CD4-positive, alpha-beta T cell (primary cell): ENCODE measurements around the gene COL4A2. TPM values are rescaled to one million over a fixed set of nuclear protein-coding genes. Genes with fewer than 3 reads are reported as not detected.

Source experiments
- ATAC-seq: fragments of 200-7000 bp; cut with Tn5 transposase; one replicate; pipeline ENCODE4 v1.10.0; 2022; ENCODE audit warnings: mild to moderate bottlenecking; ENCODE audit not compliant: poor library complexity
- CTCF ChIA-PET: fragments of 350-600 bp; sonication (Branson Sonifier 250); formaldehyde crosslinking; loops from one replicate; lab custom pipeline; 2021; ENCODE audit warnings: antibody characterized with exemption, inconsistent platforms; lab: Charles Lee
- POLR2A ChIA-PET: fragments of 350-600 bp; sonication (Branson Sonifier 250); formaldehyde crosslinking; loops from one replicate; lab custom pipeline; 2021; ENCODE audit warnings: antibody characterized with exemption, inconsistent platforms; lab: Charles Lee
- DNase-seq, 14 experiments: peaks; one replicate each; pipeline ENCODE4 v3.0.0-alpha.2; 2013 to 2020; ENCODE audit warnings: mixed read lengths in 2 of 14
- H3K27ac ChIP-seq, 2 donors: one replicate each; pipeline versions ENCODE4 v1.5.1 to v1.7.0; 2013; ENCODE audit warnings: low read length in 2 of 2, low read depth in 1 of 2, mild to moderate bottlenecking in 1 of 2
- H3K27me3 ChIP-seq, 2 experiments: 1 replicate in 1 of 2; 2 replicates in 1 of 2; pipeline versions ENCODE4 v1.6.1 to v1.7.0; 2013; ENCODE audit warnings: low read length in 2 of 2, control low read depth in 1 of 2, mild to moderate bottlenecking in 1 of 2, moderate library complexity in 1 of 2; ENCODE audit not compliant: insufficient read depth in 2 of 2, control insufficient read depth in 1 of 2
- H3K36me3 ChIP-seq: one replicate; pipeline ENCODE4 v1.6.1; 2013; ENCODE audit warnings: low read length, control low read depth; ENCODE audit not compliant: insufficient read depth
- H3K4me1 ChIP-seq: one replicate; pipeline ENCODE4 v1.6.1; 2013; ENCODE audit warnings: low read length, control low read depth; ENCODE audit not compliant: insufficient read depth
- H3K4me3 ChIP-seq: one replicate; pipeline ENCODE4 v1.5.1; 2013; ENCODE audit warnings: mild to moderate bottlenecking, low read length, moderate library complexity
- H3K9me3 ChIP-seq, 2 experiments: 1 replicate in 1 of 2; 2 replicates in 1 of 2; pipeline versions ENCODE4 v1.6.1 to v1.7.0; 2013; ENCODE audit warnings: low read length in 2 of 2, mild to moderate bottlenecking in 2 of 2, control low read depth in 1 of 2, moderate library complexity in 1 of 2; ENCODE audit not compliant: control insufficient read depth in 1 of 2, insufficient read depth in 1 of 2
- H3K27ac Mint-ChIP-seq: one replicate; pipeline ENCODE4 v1.8.0; 2020; ENCODE audit warnings: mixed read lengths
- H3K27me3 Mint-ChIP-seq: one replicate; pipeline ENCODE4 v1.8.0; 2021; ENCODE audit warnings: mixed read lengths
- H3K36me3 Mint-ChIP-seq: one replicate; pipeline ENCODE4 v1.8.0; 2021; ENCODE audit warnings: low read depth, mixed read lengths
- H3K4me1 Mint-ChIP-seq: one replicate; pipeline ENCODE4 v1.8.0; 2021; ENCODE audit warnings: low read depth, mixed read lengths
- H3K4me3 Mint-ChIP-seq: one replicate; pipeline ENCODE4 v1.8.0; 2020; ENCODE audit warnings: mild to moderate bottlenecking, mixed read lengths
- H3K9me3 Mint-ChIP-seq: one replicate; pipeline ENCODE4 v1.8.0; 2020; ENCODE audit warnings: mixed read lengths
- intact Hi-C, 2 experiments: fragments of 100-400 bp; cut with DNase I in 1 of 2; cut with micrococcal nuclease in 1 of 2; formaldehyde crosslinking; loops; one replicate each; pipeline versions ENCODE4 v1.15.1 to v1.9.0; 2023 to 2025; cut with DNase I, micrococcal nuclease
- total RNA-seq, 174 experiments: library from RNA in 2 of 174; stranded (reverse) in 2 of 174; gene quantifications; one replicate each; pipeline ENCODE4 v1.2.3 and lab custom pipeline; 2021 to 2026
- TF ChIP-seq, protein P1 (sequence below): fragments of 200-600 bp; IDR thresholded peaks from one replicate; pipeline ENCODE4 v1.8.0; 2022; ENCODE audit warnings: antibody characterized with exemption, mild to moderate bottlenecking

Gene COL4A2
- total RNA-seq, 2 experiments from 2014 or later = not detected

DNA sequence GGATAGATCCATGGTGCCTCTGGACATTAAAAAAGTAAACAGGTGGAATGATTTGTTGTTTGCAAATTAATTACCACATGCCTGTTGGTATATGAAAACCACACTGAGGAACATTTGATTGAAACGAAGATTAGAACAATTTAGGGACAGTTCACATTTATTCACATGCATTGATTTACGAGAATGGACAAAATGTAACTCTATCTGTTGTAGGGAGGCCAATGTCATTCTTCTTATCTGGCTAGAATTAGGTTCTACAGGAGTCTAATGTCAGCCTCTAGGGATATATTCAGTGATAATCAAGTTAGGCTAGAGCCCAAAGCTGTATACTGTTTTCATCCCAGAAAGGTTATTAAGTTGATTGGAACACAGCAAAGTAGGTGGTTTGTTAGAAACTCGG is 125.4 kb downstream of the COL4A2 start:
- CTCF ChIA-PET = no interaction called here
- no peak overlapping the region for H3K27ac ChIP-seq
- POLR2A ChIA-PET = no interaction called here
- no peaks in the 10 kb centered on the region for H3K36me3 ChIP-seq
- DNase-seq (no peak), ATAC-seq (no peak)
- TF ChIP-seq, protein P1, sequence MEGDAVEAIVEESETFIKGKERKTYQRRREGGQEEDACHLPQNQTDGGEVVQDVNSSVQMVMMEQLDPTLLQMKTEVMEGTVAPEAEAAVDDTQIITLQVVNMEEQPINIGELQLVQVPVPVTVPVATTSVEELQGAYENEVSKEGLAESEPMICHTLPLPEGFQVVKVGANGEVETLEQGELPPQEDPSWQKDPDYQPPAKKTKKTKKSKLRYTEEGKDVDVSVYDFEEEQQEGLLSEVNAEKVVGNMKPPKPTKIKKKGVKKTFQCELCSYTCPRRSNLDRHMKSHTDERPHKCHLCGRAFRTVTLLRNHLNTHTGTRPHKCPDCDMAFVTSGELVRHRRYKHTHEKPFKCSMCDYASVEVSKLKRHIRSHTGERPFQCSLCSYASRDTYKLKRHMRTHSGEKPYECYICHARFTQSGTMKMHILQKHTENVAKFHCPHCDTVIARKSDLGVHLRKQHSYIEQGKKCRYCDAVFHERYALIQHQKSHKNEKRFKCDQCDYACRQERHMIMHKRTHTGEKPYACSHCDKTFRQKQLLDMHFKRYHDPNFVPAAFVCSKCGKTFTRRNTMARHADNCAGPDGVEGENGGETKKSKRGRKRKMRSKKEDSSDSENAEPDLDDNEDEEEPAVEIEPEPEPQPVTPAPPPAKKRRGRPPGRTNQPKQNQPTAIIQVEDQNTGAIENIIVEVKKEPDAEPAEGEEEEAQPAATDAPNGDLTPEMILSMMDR = no peak
- no peak overlapping the region for H3K27ac Mint-ChIP-seq
- no peaks in the 10 kb centered on the region for H3K4me1 Mint-ChIP-seq
- intact Hi-C loops = no loop called here
- peaks cover 9 to 24% of the 10 kb centered on the region in 2 experiments for H3K27me3 ChIP-seq
- H3K4me3 Mint-ChIP-seq = no peak overlapping the region
- peaks cover 0 to 5% of the 10 kb centered on the region in 2 experiments for H3K9me3 ChIP-seq
- no peak overlapping the region for H3K4me3 ChIP-seq
- no peaks in the 10 kb centered on the region for H3K36me3 Mint-ChIP-seq
- peaks cover 82% of the 10 kb centered on the region for H3K27me3 Mint-ChIP-seq
- no peaks in the 10 kb centered on the region for H3K4me1 ChIP-seq
- no peaks in the 10 kb centered on the region for H3K9me3 Mint-ChIP-seq

DNA sequence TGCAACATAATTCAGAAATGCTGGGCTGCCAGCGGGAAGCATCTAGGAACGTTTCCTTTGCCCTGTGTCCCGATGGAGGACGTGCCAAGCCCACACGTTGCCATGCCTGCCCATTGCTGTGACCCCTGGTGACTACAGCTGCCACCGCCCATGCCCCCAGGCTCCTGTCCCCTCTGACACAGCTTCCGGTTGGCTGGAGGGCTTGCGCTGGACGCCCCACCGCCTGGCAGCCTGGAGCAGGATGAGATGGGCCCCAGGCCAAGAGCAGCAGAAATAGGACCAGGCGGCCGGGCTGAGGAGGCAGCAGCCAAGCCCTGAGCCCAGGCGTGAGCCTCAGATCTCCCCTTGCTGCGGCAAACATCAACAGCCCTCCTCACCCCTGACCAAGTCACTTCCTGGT is 125.9 kb downstream of the COL4A2 start:
- peaks cover 82% of the 10 kb centered on the region for H3K27me3 Mint-ChIP-seq

GRCh38 chr13:110434629-110435028 is 127.5 kb downstream of the COL4A2 start:
- no peaks in the 10 kb centered on the region for H3K36me3 ChIP-seq
- no peak overlapping the region for H3K4me3 ChIP-seq
- no peak for ATAC-seq
- Mint-ChIP-seq H3K36me3 (no peaks in the 10 kb centered on the region), H3K4me1 (no peaks in the 10 kb centered on the region), H3K27me3 (peaks cover 78% of the 10 kb centered on the region), H3K4me3 (no peak overlapping the region), H3K9me3 (no peaks in the 10 kb centered on the region), H3K27ac (no peak overlapping the region)
- intact Hi-C loops = no loop called here
- peaks cover 0 to 13% of the 10 kb centered on the region in 2 experiments for H3K9me3 ChIP-seq
- DNase-seq = no peak
- no peaks in the 10 kb centered on the region for H3K4me1 ChIP-seq
- H3K27ac ChIP-seq = no peak overlapping the region
- ChIA-PET CTCF (no interaction called here), POLR2A (no interaction called here)
- TF ChIP-seq, protein P1 = no peak
- peaks cover 9 to 20% of the 10 kb centered on the region in 2 experiments for H3K27me3 ChIP-seq

More for the DNA sequence above, 125.9 kb downstream of the COL4A2 start:
- Histone ChIP-seq H3K4me1 (no peaks in the 10 kb centered on the region), H3K4me3 (no peak overlapping the region), H3K9me3 (peaks cover 0 to 7% of the 10 kb centered on the region in 2 experiments), H3K27me3 (peaks cover 9 to 24% of the 10 kb centered on the region in 2 experiments), H3K36me3 (no peaks in the 10 kb centered on the region), H3K27ac (no peak overlapping the region)
- Mint-ChIP-seq H3K9me3 (no peaks in the 10 kb centered on the region), H3K4me1 (no peaks in the 10 kb centered on the region), H3K27ac (no peak overlapping the region), H3K4me3 (no peak overlapping the region), H3K36me3 (no peaks in the 10 kb centered on the region)
- DNase-seq = no peak
- ChIA-PET POLR2A (no interaction called here), CTCF (no interaction called here)
- intact Hi-C loops = no loop called here
- ATAC-seq = no peak
- TF ChIP-seq, protein P1 = no peak
